Measurements from ENCODE around the gene NCOR1. TPM values are rescaled to one million over a fixed set of nuclear protein-coding genes. Genes with fewer than 3 reads are reported as not detected.
"Not testable (repeated sequence)": the region's sequence is repeated elsewhere in the genome, so short reads cannot be mapped to it uniquely, and the experiment has no call there.

NCOR1 gene
- total and polyA plus RNA-seq, 12 donors, result 27.0 to 103 (median 74.8) TPM

DNA sequence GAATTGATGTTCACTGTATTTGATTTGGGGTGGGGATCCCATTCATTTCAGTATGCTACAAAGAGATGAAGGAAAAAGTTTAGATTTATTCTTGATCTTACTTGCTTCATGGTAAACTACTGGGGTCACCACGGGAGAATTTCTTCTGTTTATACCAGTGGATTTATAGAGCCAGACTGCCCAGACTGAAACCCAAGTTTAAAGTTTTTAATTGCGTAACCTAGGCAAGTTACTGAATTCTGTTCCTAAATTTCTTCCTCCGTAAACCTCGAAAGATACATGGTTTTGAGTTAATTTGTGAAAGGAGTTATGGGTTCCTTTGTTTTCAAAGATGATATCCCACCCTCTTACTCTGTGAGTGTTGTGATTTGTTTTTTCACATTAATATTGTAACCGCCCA, 28.1 kb upstream of the NCOR1 start:
- intact Hi-C loops (cut with DNase I), result no loop called here
- Histone ChIP-seq H3K36me3 (peaks cover 0 to 4% (median 0%) of the 10 kb centered on the region in 9 donors), H3K4me3 (no peak overlapping the region), H3K27me3 (no peaks in the 10 kb centered on the region), H3K4me1 (no peaks in the 10 kb centered on the region), H3K27ac (no peak overlapping the region), H3K9me3 (no peaks in the 10 kb centered on the region)
- DNase-seq (no peak), ATAC-seq (no peak)
- 95 to 96% methylated on average over 5 of the region's 5 CpGs for WGBS, 2 donors
- TF ChIP-seq, protein P1, sequence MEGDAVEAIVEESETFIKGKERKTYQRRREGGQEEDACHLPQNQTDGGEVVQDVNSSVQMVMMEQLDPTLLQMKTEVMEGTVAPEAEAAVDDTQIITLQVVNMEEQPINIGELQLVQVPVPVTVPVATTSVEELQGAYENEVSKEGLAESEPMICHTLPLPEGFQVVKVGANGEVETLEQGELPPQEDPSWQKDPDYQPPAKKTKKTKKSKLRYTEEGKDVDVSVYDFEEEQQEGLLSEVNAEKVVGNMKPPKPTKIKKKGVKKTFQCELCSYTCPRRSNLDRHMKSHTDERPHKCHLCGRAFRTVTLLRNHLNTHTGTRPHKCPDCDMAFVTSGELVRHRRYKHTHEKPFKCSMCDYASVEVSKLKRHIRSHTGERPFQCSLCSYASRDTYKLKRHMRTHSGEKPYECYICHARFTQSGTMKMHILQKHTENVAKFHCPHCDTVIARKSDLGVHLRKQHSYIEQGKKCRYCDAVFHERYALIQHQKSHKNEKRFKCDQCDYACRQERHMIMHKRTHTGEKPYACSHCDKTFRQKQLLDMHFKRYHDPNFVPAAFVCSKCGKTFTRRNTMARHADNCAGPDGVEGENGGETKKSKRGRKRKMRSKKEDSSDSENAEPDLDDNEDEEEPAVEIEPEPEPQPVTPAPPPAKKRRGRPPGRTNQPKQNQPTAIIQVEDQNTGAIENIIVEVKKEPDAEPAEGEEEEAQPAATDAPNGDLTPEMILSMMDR (IDR thresholded peaks at IDR 0.05), result no peak

DNA sequence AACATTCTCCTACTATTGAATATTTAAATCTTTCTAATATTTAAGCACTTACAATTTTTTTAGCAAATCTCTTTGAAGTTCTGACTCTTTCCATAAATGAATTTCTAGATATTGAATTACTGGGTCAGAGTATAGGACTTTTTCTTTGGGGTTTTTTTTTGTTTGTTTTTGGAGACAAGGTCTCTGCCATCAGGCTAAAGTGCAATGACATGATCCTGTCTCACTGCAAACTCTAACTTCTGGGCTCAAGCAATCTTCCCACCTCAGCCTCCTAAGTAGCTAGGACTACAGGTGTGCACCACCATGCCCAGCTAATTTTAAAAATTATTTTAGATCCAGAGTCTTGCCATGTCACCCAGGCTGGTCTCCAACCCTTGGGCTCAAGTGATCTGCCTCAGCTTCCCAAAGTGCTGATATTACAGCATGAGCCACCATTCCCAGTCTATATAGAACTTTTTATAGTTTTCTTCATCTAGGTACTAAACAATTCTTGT, 26.6 kb upstream of the NCOR1 start:
- Histone ChIP-seq H3K36me3 (peaks cover 0 to 11% (median 0%) of the 10 kb centered on the region in 9 donors), H3K9me3 (no peaks in the 10 kb centered on the region), H3K4me1 (no peaks in the 10 kb centered on the region), H3K27ac (no peak overlapping the region), H3K27me3 (no peaks in the 10 kb centered on the region), H3K4me3 (no peak overlapping the region)
- TF ChIP-seq, protein P1 (IDR thresholded peaks at IDR 0.05), result no peak
- intact Hi-C loops (cut with DNase I), result no loop called here
- no peak for ATAC-seq
- no peak for DNase-seq

DNA sequence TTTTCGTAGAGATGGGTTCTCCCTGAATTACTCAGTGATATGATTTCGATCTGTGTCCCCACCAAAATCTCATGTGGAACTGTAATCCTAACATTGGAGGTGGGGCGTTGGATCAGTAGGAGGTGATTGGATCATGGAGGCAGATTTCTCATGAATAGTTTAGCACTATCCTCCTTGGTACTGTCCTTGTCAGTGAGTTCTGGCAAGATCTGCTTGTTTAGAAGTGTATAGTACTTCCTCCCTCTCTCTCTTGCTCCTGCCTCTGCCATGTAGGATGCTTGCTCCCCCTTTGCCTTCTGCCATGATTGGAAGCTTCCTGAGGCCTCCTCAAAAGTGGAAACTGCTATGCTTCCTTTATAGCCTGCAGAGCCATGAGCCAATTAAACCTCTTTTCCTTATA, 24.6 kb upstream of the NCOR1 start:
- WGBS, 2 donors, result 98 to 100% methylated on average over 3 of the region's 3 CpGs
- ATAC-seq (no peak), DNase-seq (no peak)
- Histone ChIP-seq H3K36me3 (peaks cover 0 to 25% (median 2%) of the 10 kb centered on the region in 9 donors), H3K27ac (no peak overlapping the region), H3K27me3 (no peaks in the 10 kb centered on the region), H3K4me3 (no peak overlapping the region), H3K9me3 (no peaks in the 10 kb centered on the region), H3K4me1 (no peaks in the 10 kb centered on the region)
- intact Hi-C loops (cut with DNase I), result no loop called here
- TF ChIP-seq, protein P1 (IDR thresholded peaks at IDR 0.05), result no peak

DNA sequence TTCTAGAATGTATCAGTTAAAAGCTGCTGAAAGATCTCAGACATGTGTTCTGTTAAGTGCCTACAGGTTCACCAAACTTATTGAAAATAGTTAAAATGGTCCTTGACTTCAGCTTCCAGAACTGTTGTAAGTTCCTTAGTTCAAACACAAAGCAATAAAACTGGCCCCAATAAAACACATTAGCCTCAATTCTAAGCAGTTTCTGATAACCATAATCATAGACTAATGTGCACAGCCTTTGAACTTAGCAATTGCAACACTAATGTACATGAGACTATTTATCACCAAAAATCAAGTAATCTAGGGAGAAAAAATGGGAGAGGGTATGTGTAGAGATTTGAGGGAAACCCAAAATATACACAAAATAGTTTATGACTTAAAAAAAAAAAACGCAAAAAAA, 17.1 kb upstream of the NCOR1 start:
- TF ChIP-seq, protein P1 (IDR thresholded peaks at IDR 0.05), result no peak
- DNase-seq, result no peak
- H3K9me3 ChIP-seq, result no peaks in the 10 kb centered on the region
- intact Hi-C loops (cut with DNase I), result no loop called here
- peaks cover 0 to 14% (median 0%) of the 10 kb centered on the region in 9 donors for H3K4me1 ChIP-seq
- peaks cover 0 to 32% (median 4%) of the 10 kb centered on the region in 9 donors for H3K36me3 ChIP-seq
- no peak overlapping the region for H3K4me3 ChIP-seq
- no peak for ATAC-seq
- 92 to 100% methylated on average over 1 of the region's 1 CpG for WGBS, 2 donors
- no peak overlapping the region for H3K27ac ChIP-seq
- H3K27me3 ChIP-seq, result no peaks in the 10 kb centered on the region

DNA sequence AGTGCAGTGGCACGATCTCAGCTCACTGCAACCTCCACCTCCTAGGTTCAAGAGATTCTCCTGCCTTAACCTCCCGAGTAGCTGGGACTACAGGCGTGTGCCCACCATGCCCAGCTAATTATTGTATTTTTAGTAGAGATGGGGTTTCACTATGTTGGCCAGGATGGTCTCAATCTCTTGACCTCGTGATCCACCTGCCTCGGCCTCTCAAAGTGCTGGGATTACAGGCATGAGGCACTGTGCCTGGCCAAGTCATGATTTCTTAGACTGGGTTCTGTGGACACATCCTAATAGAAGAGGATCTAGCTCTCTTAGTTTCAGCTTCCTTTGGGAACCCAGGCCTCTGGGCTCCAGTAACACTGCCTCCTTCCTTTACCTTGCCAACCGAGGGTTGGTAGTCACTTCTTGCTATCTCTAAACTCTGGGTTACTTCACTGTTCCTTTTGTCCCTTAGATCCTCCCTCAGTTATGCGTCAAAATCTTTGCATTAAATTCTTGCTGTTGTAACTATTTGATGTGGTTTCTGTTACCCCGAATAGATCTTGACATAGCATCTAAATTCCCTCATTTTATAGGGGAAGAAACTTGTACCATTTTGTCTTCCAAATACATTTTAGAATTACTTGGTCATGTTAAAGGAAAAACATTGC, 14.7 kb upstream of the NCOR1 start:
- intact Hi-C loops (cut with DNase I); DNase-seq; H3K9me3 ChIP-seq; H3K27ac ChIP-seq; ATAC-seq; H3K4me3 ChIP-seq; H3K27me3 ChIP-seq: not testable (repeated sequence)
- Histone ChIP-seq H3K36me3 (peaks cover 0 to 31% (median 0%) of the 10 kb centered on the region in 9 donors), H3K4me1 (peaks cover 0 to 14% (median 0%) of the 10 kb centered on the region in 9 donors)
- WGBS, 2 donors, result 95 to 96% methylated on average over 8 of the region's 8 CpGs
